Muscle of back (tissue), 11 donors: ENCODE measurements around the gene TMED8. TPM values are rescaled to one million over a fixed set of nuclear protein-coding genes. Genes with fewer than 3 reads are reported as not detected.
A peak's percentile ranks its signal among the peaks of the same experiment; 100 is the strongest.
"Not testable (repeated sequence)": the region's sequence is repeated elsewhere in the genome, so short reads cannot be mapped to it uniquely, and the experiment has no call there.

Experiments
- DNase-seq, 3 donors: peaks; one replicate each; pipeline versions ENCODE4 v3.0.0 to v3.0.0-alpha.2; 2013
- polyA plus RNA-seq, 10 donors: library from polyadenylated mRNA; unstranded; fragments of 120-200 nt; gene quantifications; one replicate each; pipeline ENCODE4 v1.2.1, GENCODE V29; 2013; ENCODE audit not compliant: insufficient read length in 10 of 10

The TMED8 gene
- polyA plus RNA-seq, 10 donors = 4.2 to 8.1 (median 6.2) TPM

DNA sequence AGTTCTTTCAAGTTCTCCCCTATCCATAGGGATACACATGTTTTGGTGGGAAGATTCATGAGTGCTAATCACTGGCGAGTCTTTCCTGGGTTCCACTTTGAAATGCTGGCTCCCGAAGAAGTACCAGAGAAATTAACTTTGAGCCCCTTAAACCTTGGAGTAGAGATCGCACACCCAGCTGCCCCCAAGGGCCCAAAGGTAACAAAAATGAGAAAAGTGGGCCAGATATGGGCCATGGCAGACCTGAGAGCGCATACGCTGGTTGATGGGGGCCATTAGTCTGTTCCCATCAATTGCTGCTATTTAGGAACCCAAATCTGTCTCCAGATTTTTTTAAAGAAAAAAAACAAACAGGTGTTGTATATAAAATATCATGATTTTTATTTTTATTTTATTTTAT lies 53.9 kb downstream of the TMED8 start:
- no peak for DNase-seq

DNA sequence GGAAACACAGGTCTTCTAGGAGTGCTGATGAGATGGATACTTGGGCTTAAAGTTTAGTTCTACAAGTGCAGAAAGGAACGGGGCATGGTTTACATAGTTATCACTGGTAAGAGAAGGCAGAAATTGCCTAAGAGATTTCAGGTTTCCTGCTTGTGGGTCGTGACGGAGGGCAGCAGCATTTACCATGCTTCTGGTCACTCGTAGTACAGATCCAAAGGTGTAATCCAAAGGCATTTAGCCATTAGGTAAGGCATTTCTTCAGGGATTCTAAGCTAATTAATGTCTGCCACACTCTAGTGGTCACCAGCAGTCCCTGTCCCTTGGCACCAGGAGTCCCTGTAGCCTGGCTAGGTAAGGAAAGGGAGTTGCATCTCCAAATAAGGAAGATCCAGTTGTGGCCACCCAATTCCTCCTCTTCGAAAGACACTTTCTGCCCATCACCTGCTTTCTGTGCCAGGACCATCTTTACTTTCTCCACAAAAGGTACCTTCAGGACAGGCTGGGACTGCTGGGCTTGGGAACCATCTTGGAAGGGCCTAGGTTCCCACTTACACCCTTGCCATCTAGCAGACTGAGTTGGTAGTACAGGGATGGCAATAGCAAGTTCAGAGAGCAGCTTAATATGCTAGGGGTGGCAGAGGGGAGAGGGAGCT lies 54.5 kb downstream of the TMED8 start:
- DNase-seq = no peak

DNA sequence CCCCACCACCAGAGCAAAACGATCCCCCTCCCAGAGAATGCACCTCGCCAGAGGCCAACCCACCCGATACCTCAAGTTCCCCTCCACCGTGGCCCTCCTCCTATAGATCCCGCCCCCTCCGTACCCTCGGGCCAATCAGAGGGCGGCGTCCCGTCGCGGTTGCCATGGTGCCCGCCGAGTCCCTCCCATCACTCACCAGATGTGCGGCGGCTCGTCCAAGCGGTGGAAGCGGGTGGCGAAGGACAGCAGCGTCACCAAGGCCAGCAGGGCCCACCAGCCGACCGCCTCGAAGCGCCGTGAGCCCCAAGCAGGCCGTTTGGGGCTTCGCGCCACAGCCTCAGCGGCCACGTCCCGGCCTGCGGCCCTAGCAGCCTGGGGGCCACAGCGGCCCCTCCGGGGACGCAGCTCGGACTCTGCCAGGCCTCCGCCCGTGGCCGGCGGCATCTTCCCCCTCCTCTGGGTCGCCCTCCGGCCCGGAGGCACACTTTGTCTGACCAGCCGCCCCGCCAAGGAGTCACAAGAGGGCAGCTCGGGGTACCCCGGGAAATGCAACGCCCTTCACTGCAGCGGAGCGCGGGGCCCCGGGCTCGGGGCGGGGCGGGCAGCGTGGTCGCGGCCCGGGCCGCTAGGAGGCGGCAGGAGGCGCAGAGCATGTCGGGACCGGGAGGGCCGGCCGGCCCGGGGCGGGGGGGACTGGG lies 56.5 kb downstream of the TMED8 start, which contains the start of gene POMT2:
POMT2 (minus strand) TSS at position 646 of the 698 bp plus-strand sequence; CDS start at position 444, 202 bp downstream.
- peak; percentile 87 to 97 (median 93) for DNase-seq

DNA sequence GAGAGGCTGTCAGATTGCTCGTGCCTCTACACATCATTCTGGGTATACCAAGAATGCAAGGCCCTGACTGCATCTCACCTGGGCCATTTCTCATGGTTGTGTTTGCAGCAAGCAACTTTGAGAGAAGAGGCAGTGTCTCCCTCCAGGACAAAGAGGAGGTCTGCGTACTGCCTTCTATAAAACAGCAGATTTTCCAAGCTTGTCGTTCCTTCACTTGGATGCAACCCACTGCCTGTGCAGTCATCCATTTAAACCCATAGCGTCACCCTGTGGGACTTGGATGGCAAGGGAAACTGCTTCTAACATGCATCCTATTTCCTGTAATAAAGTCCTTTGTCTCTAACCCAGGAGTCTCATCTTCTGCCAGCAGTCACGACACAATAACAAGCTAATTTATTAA lies 57.5 kb downstream of the TMED8 start:
- no peak for DNase-seq

DNA sequence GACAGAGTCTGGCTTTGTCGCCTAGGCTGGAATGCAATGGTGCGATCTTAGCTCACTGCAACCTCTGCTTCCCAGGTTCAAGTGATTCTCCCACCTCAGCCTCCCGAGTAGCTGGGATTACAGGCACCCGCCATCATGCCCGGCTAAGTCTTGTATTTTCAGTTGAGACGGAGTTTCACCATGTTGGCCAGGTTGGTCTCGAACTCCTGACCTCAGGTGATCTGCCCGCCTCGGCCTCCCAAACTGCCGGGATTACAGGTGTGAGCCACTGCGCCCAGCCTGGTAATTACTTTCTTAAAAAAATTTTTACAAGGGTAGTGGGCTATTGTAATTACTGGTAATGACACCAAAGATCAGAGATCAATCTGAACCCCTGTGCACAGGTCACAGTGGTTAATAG lies 58.1 kb downstream of the TMED8 start:
- not testable (repeated sequence) for DNase-seq

DNA sequence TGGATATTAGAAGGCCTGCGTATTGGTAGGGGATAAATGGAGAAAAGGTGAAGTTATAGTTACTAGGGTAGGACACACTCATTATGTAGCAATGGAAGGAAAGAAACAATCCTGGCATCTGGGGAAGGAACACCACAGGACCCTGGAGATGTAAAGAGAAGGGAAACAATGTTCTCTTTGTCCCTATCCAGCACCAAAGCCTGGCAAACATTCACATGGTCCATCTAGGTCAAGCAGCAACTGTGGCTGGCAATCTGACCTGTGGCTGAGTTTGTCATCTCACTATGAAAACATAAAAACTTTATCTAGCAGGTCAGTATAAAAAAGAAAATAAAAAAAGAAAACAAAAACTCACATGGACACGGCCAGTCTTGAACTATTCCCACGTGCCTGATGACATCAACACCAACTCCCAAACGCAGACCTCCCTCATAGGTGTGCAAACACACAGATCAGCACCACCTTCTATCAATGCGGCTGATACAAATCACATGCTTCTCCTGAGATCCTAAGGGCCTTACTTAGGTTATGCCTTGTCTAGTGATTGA lies 58.8 kb downstream of the TMED8 start:
- no peak for DNase-seq

DNA sequence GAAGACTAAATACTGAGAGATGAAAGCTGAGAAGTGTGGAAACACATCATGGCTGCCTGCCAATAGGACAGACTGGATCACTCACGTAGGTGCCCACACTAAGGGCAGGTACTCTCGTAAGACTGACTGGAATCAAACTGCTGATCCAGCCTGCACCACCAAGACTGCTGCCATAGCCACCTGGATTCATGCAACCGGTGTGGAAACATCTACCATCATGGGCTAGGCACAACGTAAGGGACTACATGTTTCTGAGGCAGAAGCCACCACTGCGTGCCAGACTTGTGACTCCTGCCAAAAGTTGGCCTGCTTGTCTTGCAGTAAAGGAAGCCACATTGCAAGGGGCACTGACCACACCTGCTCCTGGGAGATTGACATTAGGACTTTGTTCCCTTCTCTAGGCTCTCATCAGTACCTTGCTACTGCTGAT lies 60.0 kb downstream of the TMED8 start:
- no peak for DNase-seq

DNA sequence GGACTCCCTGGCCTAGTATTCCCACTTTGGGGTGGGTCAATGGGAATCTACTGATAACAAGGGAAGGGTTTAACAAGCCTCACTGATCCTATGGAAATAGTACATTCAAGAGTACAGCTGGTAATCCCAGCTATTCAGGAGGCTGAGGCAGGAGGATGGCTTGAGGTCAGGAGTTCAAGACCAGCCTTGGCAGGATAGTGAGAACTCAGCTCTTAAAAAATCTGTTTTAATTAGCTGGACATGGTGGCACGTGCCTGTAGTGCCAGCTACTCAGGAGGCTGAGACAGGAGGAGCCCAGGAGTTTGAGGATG lies 60.7 kb downstream of the TMED8 start:
- DNase-seq = no peak

DNA sequence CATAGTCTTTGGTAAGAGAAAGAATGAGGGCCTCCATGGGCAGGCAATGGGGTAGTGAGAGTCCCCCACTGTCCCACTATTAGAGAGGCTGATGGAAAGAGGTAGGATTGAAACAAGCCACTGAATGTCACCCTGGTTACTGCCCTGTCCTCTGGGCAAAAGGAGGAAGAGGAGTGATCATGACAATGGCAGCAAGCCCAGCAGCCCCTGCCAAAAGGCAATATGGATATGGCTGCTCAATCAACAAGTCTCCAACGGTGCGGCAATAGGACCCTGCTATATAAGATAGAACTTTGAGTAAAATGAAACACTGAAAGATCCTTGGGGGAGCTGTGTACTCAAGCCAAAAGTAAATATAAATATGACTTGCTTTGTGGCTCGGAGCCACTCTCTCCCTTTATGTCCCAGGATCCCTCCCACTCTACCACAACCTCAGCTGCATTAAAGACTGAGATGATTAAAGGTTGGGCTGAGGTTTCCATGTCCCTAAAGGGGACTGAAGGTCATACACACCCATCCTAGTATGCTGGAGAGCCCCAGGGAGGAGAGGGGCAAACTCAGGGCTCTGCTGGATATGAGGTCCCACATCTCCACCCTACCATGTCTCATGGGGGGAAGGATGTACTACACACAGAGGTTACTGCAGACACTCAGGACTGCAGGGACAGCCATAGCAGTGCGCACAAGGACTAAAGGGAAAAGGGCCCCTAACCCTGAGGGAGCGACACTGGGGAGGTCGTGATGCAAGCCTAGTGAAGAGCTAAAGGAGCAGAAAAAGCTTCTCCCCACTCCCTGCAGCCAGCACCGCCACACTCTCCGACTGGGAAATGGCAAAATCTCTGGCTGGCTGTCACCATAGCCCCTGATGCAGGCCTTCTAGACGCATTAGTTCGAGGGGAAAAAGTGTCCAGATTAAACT lies 62.1 kb downstream of the TMED8 start:
- peak in 1 of 3 donors; percentile 57 for DNase-seq

DNA sequence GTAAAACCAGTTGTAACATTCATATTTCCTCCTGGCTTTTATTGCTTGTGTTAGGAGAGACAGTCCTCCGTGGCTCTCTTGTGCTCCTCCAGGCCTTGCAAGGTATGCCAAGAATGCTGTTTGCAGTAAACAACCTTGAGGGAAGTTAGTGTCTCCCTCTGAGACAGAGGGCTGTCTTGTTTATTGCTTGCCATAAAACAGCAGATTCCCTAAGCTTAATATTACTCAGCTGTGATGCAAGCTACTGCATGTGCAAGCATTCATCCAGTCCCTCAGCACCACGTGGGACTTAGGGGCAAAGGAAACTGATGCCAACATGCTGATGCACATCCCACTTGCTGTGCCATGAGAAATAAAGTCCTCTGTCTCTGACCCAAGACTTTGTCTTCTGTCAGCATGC lies 62.9 kb downstream of the TMED8 start:
- peak in 1 of 3 donors; percentile 52 for DNase-seq

DNA sequence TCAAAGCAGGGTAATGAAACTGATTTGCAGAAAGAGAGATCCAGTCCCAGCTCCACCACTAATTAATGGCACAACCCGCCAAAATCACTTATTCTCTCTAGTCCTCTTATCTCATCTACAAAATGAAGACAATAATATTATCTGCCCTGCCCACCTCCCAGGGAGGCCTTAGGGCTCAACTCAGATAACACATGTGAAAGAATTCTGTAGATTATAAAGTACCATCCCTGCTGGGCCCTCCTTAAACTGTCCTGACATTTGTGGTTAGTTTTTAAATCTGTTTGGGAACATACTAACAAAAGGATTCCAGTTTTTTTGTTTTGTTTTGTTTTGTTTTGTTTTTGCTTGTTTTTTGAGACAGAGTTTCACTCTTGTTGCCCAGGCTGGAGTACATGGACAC lies 63.5 kb downstream of the TMED8 start:
- DNase-seq = no peak

DNA sequence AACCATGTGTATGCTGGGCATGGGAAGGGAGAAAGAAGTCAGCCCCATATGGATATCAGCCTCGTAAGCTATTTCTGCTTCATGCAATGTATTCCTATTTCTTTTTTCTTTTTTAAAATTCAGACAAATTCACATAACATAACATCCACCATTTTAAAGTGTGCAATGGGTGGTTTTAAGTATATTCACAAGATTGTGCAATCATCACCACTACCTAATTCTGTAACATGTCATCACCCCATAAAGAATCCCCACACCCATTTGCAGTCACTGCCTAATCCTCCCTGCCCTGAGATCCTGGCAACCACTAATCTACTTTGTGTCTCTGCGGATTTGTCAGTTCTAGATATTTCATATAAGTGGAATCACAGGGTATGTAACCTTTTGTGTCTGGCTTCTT lies 65.7 kb downstream of the TMED8 start:
- DNase-seq = no peak

DNA sequence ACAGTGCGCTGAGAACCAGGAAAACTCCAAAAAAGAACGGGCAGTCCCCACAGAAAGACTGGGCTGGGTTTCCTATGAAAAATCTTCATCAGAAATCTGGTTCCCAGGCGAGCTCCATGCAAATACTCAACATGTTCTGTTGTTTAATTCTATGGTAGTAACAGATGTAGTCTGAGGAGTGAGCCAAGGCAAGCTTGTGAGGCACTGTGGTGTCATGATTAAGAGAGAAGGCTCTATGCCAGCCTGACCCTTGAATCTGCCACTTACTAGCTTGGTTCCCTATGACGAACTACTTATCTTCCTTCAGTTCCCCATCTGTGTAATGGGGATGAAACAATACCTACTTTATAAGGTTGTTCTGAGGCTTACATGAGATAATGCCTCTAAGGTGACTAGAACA lies 66.9 kb downstream of the TMED8 start:
- DNase-seq = no peak

DNA sequence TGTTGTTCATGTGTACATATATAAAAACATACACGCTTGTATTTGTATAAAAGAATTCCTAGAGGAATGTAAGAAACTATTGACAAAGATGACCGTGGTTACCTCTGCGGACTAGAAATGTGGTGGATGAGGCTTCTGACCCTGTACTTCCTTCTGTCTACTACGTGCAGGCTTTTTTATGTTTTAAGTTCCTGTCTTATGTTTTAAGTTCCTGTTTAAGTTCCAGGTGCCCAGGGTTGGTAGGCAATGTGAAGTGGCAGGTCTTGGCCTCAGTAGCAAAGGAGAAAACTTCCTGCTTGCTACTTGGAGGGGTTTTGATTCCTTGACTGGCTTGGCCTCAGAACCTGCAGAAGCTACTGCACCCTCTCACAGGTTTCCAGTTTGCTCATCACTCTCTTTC lies 67.8 kb downstream of the TMED8 start:
- DNase-seq = no peak

DNA sequence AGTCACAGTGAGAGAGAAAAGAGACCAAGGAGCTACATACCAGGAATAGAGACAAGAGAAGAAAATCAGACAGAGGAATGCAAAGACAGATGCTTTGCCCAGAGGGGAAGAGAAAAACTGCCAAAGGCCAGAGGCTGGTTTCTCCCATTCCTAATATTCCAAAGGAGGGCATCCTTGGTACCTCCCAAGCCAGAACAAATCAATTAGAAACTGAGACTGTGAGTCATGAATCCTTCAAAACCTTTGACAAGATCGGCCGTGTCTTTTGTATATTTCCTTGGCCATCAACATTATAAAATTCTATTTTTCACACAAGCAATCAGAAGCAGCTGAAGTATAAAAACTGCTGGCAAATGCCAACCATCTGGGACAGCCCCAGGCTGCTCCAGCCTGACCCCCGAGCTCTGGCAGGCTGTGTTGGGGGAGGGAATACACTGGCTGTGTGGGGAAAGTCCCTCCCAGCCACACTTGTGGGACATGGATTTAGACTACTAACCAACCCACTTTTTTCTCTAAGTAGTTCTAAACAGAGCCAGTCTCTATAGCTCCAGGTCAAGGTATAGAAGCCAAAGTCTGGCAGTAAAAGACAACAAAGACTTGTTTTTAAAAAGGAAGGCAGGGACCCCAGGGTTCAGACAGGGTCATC lies 69.9 kb downstream of the TMED8 start:
- peak; percentile 38 to 70 (median 43) for DNase-seq

DNA sequence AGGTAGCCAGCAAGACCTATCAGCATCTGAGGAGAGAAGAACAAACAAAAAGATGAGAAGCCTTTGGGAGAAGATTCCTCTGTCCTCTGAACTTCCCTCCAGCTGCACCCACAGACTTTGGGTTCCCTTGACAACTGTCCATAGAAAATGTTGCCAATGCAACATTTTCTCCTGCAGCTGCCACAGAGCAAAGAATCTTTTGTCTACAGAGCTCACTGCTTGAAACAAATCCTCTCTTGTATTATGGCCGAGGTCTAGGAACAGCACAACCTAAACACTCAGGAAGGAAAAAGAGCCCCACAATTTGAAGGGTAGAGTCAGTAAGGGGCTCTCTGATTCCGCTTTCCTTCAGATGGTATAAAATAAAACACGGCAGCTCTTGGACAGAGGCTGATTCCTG lies 70.5 kb downstream of the TMED8 start:
- DNase-seq = peak in 1 of 3 donors; percentile 68

DNA sequence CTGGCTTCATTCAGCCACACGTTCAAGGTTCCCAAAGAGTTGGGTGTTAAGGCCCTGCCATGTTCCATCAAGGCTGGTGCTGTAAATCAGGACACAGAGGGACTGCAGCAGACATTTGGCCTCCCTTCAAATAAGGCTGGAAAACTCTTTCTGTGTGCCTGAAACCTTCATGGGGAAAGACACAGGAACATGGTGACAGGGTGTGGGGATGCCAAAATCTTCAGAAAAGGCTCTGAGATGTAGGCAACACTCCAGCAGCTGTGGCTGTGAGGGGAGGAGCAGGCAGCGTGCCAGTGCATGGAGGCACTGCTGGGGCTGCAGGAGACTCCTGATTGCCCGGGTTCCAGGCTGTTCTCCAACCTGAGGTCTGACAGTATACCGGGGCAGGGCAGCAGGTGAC lies 71.2 kb downstream of the TMED8 start:
- DNase-seq = peak in 2 of 3 donors; percentile 45 to 57

DNA sequence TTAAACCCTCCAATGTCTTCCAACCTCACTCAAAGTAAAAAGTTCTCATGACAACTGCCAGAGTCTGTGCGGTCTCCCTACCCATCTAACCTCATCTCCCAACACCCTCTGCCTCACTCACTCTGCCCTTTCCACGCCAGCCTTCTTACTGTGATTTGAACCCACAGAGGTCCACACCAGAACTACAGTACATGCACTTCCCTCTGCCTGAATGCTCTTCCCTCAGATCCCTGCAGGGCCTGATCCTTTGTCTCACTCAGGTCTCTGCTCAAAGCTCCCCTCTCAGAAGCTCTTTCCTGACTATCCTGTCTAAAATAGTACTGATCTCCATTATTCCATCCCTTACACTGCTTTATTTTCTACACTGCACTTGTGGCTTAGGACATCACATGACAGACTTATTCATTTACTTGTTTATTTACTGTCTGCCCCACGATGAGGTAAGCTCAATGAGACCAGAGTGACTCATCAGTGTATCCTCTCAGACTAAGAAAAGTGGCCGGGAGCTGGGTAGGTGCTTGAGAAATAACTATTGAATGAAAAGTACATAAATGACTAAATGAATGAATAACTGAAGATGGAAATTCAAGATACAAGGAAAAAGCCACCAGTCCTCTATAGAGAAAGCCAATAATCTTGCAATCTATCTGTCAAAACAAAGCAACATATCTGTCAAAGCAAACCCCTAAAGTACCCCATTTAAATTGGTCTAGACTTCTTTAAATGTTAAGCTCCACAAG lies 73.3 kb downstream of the TMED8 start:
- peak in 1 of 3 donors; percentile 62 for DNase-seq

DNA sequence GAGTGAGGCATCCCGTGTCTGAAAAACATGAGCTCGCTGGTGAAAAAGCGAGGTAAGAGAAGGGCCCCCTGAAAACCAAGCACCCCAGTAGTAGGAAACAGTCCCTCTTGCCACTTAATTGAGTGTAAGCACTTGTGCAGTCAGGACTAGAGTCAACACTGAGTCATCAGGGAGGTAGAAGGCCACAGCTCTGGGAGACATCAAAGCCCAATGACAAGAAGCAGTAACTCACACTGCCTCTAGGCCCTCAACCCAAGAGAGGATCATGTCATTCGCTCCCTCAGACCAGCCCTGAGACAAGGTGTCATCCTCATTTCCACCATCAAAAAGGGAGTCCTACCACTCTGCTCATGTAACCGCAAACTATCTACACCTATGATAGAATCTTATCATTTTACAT lies 74.0 kb downstream of the TMED8 start:
- DNase-seq = no peak

DNA sequence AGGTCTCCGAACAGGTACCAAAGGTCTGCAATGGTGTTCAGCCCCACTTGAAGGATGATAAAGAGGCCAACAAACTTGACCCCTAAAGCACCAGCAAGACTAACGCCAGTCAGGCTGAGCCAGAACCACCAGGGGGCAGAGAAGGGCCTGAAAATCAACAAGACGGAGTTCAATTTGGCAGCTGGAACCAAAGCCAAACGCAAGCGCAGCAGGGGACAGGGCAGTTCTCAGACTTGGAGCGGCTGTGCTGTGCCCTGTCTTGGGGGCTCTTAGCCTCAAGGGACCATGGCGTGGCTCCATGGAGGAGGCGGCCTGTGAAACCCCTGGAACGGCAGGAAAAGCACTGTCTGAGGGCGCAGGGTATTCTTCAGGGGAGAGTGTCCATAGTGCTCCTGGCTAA lies 75.8 kb downstream of the TMED8 start:
- DNase-seq = peak; percentile 74 to 89 (median 83)

DNA sequence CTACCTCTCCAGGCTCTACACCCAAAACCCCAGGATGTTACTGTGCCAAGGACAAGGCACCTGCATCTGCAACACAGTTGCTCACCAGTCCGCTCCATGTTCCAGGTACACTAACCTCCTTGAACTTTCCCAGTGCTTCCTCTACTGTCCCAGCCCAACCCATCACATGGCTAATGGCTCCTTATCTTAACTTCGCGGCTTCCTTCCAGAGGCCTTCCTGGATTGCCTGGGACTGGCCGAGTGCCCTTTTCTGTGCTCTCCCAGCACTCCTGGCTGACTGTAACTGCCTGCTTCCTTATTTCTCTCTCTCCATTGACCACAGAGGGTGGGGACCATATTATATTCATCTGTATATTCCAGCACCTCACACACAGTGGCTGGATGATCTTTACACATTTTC lies 77.1 kb downstream of the TMED8 start:
- DNase-seq = no peak
